ENCODE measurements around the gene CDC37.
"Not testable (repeated sequence)": the region's sequence is repeated elsewhere in the genome, so short reads cannot be mapped to it uniquely, and the experiment has no call there.

Gene CDC37

DNA sequence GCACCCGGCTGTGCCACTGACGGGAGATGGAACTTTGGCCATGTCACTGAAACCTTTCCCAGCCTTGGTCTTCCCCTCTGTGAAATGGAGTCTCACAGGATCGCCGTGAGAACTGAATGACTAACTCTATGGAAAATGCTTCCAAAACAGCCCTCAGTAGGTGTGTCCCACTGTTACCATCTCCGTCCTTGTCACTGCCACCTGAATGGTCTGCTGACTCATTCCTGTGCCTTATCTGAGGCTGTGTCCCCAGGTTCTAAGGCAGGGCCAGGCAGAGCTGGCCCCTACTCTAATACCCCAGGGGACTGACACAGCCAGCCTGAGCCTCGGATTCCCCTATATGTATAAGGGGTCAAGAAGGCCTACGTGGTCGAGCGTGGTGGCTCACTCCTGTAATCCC is 4.5 kb downstream of the CDC37 start:
- DNase-seq (ENCODE audit: extremely low spot score, insufficient read length, low read depth): no peak
- no peak for FAIRE-seq

DNA sequence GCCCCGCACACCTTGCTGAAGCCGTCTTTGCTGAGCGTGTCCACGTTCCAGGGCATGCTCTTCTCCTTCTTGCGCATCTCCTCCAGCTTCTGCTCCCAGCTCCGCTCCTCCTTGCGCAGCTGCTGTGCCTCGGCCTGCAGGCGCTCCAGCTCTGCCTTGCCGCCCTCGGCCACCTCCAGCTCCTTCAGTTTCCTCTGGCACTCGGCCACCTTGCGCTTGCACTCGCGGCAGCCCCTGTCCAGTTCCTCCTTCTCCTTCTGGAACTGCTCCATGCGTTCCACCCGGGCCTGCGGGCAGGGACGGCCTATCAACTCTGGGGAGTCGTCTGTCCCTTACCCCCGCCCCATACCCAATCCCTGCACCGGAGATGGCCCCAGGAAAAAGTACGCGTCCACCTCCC is 7.4 kb downstream of the CDC37 start:
- FAIRE-seq: no peak
- no peak for DNase-seq (ENCODE audit: extremely low spot score, insufficient read length, low read depth)

DNA sequence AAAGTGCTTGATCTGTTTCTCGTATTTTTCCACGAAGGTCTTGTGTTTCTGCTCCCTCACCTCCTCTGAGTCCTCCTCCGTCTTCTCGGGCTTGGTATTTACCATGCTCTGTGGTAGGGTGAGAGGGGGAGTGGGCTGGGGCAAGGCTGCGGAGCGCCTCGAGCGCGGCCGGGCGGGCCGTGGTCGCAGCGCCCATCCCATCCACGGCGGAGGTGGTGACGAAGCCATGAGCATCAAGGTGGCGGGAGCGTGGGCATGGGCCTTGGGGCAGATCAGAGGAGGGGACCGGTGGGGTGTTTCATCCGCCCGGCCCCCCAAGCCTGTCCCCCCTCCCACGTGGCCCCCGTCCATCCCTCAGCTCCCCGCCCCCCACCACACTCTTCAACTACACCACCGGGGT is 7.9 kb downstream of the CDC37 start:
- no peak for DNase-seq (ENCODE audit: extremely low spot score, insufficient read length, low read depth)
- no peak for FAIRE-seq

DNA sequence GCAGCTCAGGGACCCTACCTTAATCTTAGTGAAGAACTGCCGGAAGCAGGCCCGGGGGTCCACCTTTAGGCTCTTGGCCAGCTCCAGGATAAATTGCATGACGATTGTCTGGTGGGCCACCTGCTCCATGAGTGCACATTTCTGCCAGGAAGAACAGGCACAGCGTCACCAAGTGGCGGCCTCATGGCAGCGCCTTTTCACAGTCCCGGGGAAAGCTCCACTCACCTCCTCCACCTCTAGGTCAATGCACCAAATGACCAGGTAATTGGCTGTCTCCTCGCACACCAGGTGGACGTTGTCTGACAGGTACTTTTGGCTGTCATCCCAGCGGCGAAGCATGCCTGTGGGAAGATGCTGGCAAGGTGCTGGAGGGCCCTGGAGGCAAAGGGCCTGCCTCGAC is 8.3 kb downstream of the CDC37 start:
- FAIRE-seq (no peak), DNase-seq (ENCODE audit: extremely low spot score, insufficient read length, low read depth) (no peak)

DNA sequence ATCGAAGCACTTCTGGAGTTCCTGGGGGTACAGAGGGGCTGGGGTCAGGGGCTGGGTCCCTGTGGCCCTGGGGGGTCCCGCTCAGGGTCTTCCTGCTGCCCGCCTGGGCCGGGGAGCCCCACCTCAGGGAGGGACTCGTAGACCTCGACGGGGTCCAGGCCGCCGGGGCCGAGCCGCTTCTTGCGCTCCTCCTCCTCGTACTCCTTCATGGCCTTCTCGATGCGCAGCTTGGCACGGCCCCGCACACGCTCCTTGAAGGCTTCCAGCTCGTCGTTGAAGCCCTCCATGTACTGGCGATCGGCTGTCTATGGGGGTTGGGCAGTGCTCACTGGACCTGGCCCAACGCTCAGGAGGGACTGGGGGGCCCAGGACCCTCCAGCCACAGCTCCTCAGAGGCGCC is 10.2 kb downstream of the CDC37 start:
- FAIRE-seq (no peak), DNase-seq (ENCODE audit: extremely low spot score, insufficient read length, low read depth) (no peak)

DNA sequence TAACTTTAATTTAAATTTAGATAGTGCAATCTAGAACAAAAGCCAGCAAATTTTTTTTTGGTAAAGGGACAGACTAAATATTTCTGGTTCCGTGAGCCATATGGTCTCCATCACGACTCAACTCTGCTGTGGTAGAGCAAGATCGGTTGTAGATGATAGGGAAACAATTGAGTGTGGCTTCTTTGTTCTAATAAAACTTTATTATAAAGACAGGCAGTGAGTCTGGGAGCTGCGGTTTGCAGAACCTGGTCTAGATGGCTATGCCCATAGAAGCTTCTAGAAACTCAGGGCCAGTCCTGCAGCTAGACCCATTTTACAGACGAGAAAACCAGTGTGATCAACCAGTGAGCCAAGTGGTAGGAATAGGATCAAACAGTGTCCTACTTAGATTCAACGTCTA is 11.2 kb downstream of the CDC37 start:
- DNase-seq (ENCODE audit: extremely low spot score, insufficient read length, low read depth) (no peak), FAIRE-seq (no peak)

DNA sequence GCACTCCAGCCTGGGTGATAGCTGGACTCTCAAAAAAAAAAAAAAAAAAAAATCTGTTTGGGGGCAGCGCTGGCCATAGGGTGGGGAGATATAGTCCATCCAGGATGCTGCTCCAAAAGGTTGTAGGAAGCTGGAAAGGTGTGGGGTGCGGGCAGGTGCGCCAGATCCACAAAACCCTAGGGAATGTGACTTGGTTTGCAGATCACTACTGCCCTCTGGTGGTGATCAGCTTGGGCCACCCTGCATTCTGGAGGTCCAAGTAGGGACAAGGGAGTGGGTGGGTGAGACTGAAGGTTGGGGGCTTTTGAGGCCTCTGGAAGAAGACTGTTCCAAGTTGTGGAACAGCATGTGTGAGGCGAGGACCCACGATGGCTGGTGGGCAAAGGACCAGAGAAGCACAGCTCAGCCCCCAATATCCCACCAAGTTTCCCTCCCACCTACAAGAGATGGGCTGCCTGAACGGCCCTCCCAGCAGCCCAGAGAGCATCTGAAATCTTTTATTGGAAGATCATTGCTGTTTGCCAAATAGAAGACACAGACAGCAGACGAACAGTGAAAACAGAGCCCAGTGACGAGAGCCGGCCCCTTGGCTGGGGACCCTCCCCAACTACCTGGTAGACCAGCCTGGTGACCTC is 12.6 kb downstream of the CDC37 start:
- peak; percentile 85 for FAIRE-seq
- DNase-seq (ENCODE audit: extremely low spot score, insufficient read length, low read depth): no peak

DNA sequence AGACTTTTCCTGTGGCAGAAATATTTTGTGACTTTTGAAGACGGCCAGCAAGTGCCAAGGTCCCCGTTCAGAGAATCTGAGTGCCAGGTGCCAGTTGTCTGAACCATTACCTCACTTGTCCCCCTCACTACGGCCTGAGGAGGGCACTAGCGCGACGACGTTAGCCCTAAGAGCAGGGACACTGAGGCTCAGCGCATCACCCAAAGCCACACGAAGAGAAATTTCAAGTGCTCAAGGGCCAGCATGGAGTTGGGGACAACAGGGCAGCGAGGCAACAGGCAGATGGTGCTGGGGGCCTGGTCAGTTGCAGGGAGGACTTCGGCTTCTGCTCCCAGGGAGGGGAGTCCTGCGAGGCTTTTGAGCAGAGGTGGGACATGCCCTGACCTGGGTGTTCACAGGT is 13.5 kb downstream of the CDC37 start:
- no peak for DNase-seq (ENCODE audit: extremely low spot score, insufficient read length, low read depth)
- no peak for FAIRE-seq

DNA sequence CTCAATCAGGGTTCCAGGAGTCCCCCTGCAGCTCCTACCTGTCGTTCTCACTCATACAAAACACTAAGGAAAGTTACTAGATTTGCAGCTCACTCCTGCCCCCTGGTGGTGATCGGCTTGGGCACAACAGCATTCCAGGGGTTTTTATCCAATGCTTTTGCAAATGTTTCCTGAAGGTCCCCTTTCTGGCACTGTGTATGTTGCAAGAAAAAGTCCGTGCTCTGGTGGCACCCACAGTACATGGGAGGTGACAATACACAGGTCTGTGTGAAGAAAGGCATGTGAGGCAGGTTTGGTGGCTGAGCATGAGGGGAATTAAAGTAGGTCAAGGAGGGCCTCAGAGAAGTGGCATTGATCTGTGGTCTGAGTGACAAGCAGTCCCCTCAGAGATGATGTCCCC is 14.4 kb downstream of the CDC37 start:
- FAIRE-seq (peak; percentile 93), DNase-seq (ENCODE audit: extremely low spot score, insufficient read length, low read depth) (no peak)

DNA sequence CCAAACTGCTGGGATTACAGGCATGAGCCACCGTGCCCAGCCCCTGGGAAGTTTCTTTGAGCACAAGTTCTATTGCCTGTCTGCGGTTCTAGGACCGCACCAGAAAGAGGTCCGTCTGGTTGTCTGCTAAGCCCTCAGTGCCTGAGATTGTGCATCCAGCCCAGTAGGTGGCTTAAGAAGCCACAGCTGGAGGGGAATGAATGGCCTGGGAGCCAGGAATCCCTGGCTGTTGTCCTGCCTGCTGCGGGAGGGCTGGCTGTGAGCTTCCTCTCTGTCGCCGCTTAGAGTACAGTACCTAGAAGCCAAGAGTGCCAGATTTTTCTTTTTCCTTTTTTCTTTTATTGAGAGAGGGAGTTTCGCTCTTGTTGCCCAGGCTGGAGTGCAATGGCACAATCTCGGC is 18.8 kb downstream of the CDC37 start:
- FAIRE-seq: no peak
- DNase-seq (ENCODE audit: extremely low spot score, insufficient read length, low read depth): no peak

DNA sequence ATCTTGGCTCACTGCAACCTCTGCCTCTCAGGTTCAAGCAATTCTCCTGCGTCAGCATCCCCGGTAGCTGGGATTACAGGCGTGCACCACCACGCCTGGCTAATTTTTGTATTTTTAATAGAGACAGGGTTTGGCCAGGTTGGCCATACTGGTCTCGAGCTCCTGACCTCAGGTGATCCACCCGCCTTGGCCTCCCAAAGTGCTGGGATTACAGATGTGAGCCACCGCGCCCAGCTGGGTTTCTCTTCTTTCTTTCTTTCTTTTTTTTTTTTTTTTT is 20.2 kb downstream of the CDC37 start:
- FAIRE-seq; DNase-seq (ENCODE audit: extremely low spot score, insufficient read length, low read depth): not testable (repeated sequence)

DNA sequence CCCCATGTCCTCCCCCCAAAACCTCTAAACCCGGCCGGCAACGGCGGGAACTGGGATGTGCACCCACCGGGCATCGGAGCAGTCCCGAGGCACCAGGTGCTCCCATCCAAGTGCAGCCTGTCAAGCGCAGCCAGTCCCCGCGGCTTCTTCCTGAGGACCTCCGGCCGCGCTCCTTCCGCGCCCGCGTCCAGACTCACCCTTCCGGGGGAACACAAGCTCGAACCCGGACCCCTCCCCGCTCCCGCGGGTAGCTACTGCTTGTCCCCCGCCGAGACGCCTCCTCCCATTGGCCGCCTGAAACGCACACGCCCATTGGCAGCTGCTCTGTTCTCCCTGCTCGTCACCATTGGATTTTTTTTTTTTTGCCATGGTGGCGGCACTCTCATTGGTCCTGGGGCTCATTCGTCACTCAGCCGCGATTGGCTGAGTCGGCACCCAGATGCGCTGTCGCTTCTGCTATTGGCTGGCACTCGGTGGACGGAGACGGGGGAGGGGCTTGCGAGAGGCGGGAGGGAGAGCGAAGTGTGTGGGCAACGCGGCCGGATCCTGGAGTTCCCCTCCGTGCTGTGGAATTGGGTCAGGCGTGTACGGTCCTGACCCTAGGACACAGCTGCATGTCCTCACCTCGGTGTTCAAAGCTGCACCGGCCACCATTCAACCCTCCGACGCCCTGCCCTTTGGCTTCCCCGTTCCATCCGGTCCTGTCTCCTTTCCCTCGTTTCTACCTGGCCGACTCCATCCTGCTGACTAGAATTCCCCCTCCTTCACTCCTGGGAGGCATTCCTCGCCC is 22.8 kb downstream of the CDC37 start, which contains the start of gene TYK2:
Gene TYK2 (minus strand): TSS at position 260 of the 790 bp plus-strand sequence. CDS start 2,166 bp downstream, outside the sequence.
- DNase-seq (ENCODE audit: extremely low spot score, insufficient read length, low read depth): peak; percentile 100

DNA sequence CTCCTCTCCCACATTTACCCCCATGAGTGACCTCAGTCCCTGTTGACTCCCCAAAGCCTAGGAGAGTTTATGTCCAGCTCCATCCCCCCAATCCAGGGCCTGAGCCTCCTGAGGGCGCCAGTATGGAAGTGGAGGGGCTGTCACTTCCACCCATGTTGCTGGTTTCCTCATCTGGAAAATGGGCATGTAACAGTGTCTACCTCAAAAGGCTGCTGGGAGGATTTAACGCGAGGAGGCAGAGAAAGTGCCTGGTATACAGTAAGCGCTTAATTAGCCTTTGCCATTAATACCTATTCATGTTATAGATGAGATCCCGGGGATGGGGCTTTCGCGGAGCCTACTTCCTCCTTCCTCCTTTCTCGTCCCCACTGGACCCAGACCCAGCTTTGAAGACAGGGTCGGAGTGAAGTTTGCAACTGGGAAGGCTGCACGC is 23.4 kb downstream of the CDC37 start:
- DNase-seq (ENCODE audit: extremely low spot score, insufficient read length, low read depth) (no peak), FAIRE-seq (peak; percentile 29)

More for the DNA sequence above, 22.8 kb downstream of the CDC37 start, which contains the start of gene TYK2:
- FAIRE-seq: peak; percentile 100

DNA sequence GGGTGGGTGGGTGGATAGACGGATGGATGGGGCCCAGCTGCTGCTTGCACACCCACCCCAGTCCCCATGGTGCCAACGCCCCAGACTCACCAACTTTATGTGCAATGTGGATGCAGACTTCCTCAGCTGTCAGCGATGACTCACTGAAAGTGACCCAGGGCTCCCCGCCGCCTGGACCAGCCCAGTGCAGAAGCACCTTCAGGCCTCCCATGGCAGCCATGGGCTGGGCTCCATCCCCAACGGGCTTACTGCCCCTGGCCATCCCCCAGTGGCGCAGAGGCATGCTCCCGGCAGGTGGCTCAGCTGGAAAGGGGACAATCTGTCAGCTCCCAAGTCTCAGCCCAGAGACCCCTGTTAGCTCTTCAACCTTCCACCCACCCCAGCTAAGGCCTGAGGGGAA is 25.2 kb downstream of the CDC37 start:
- FAIRE-seq (no peak), DNase-seq (ENCODE audit: extremely low spot score, insufficient read length, low read depth) (no peak)

DNA sequence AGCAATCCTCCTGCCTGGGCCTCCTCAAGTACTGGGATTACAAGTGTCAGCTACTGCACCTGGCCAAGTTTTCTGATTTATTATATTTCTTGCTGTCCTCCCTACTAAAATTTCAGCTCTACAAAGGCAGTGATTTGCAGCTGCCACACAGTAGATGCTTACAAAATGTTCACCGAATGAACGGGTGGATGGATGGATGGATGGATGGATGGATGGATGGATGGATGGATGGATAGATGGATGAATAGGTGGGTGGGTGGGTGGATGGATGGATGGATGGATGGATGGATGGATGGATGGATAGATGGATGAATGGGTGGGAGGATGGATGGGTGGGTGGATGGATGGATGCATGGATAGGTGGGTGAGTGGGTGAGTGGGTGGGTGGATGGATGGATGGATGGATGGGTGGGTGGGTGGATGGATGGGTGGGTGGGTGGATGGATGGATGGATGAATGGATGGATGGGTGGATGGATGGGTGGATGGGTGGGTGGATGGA is 26.2 kb downstream of the CDC37 start:
- FAIRE-seq; DNase-seq (ENCODE audit: extremely low spot score, insufficient read length, low read depth): not testable (repeated sequence)

DNA sequence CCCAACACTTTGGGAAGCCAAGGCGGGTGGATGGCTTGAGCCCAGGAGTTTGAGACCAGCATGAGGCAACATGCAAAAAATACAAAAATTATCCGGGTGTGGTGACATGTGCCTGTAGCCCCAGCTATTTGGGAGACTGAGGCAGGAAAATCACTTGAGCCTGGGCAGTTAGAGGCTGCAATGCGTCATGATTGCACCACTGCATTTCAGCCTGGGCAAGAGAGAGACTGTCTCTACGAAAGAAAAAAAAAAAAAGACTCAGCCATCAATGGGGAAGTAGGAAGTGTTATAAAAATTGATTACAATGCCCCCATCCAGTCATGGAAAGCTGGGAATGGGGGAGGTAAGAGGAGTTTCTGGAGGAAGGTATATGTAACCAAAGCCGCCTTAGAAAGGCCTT is 28.4 kb downstream of the CDC37 start:
- FAIRE-seq (no peak), DNase-seq (ENCODE audit: extremely low spot score, insufficient read length, low read depth) (no peak)

DNA sequence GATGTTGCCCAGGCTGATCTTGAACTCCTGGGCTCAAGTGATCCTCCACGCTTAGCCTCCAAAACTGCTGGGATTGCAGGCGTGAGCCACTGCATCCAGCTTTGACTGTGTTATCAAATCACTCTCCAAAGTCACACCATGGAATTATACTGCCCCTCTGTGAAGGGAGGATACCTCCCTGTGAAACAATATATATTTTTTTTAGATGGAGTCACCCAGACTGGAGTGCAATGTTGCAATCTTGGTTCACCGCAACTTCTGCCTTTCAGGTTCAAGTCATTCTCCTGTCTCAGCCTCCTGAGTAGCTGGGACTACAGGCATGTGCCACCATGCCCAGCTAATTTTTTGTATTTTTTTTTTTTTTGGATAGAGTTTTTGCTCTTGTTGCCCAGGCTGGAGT is 30.7 kb downstream of the CDC37 start:
- FAIRE-seq (no peak), DNase-seq (ENCODE audit: extremely low spot score, insufficient read length, low read depth) (no peak)

DNA sequence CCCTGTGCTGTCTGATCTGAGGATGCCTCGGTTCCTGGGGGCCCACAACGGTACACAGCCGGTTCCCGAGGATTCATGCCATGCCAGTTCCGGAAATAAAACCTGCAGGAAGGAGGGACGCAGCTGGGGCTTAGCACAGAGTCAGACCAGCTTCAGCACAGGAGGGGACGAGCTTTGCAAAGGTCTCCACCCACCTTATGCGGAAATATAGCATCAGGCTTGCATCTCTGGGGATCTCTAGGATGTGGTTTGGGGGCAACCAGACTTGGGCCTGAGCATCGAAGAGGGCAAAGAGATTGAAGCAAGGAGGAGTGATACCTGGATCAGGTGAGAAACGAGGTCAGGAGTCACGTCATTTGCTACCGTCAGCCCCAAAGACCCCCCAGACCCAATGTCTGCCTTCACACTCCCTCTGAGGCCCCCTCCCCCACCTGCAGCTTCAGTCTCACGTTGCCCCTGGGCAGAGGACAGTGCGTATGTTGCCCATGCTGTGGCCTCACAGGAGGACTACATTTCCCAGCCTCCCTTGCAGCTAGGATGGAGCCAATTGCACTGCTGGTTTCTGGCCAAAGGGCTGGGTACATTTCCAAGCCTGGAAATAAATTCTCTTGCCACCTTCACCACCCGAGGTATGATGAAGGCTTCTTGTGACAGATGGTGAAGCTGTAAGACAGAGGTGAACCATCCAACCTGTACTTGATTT is 35.1 kb downstream of the CDC37 start:
- DNase-seq (ENCODE audit: extremely low spot score, insufficient read length, low read depth): no peak
- no peak for FAIRE-seq

DNA sequence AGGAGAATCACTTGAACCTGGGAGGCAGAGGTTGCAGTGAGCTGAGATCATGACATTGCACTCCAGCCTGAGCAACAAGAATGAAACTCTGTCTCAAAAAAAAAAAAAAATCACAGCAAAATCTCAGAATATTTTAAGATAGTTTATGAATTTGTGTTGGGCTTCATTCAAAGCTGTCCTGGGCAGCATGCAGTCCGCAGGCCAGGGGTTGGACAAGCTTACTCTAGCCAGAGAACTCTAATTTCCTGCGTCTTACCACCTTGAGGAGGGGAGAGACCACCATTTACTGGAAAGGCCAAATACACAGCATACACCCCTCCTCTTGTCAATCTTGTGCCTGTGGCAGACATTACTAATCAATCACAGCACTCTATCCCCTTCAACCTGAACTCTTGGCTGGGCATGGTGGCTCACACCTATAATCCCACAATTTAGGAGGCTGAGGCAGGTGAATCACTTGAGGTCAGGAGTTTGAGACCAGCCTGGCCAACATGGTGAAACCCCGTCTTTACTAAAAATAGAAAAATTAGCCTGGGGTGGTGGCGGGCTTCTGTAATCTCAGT is 36.3 kb downstream of the CDC37 start:
- not testable (repeated sequence) for FAIRE-seq; DNase-seq (ENCODE audit: extremely low spot score, insufficient read length, low read depth)

DNA sequence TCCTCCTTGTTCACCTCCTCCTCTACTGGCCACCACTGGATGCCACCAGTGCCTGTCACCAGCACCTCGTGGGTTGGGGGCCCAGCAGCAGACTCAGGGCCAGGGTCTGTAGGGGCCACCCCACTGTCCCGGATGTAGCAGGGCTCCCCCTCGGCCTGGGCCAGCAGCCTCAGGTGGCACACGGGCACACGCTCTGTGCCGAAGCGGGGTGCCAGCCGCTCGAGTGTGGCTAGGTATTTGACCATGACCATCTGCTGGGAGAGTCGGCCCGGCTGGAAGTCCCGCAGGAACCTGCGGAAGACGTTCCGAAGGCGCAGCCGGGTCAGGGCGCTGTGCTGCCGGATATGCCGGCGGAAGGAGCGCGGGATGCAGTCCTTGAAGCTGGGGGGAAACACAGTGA is 37.8 kb downstream of the CDC37 start:
- FAIRE-seq: no peak
- no peak for DNase-seq (ENCODE audit: extremely low spot score, insufficient read length, low read depth)

DNA sequence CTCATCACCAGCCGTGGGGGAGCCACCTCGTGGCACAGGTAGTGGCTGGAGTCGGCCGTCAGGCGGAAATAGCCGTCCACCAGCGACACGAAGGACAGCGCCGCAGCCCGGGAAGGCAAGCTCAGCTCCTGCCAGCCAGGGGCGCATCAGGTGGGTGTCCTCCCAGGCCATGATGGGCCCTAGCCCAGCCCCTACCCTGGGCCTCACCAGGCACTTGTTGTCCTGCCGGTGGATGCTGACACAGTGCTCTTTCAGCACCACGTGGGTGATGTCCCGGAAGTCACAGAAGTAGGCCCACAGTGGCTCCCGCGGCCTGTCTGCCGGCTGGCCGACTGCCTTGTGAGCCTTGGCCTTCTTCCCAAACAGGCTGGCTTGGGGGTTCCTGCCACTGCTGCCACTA is 38.7 kb downstream of the CDC37 start:
- no peak for FAIRE-seq
- DNase-seq (ENCODE audit: extremely low spot score, insufficient read length, low read depth): no peak

All from GM18507 (cell line).